HG02970 (cell line): ENCODE measurements around the gene MCTP1.
A peak's percentile ranks its signal among the peaks of the same experiment; 100 is the strongest.

Experiments used
- ATAC-seq: cut with Tn5 transposase; IDR thresholded peaks from one replicate; pipeline ENCODE4 v1.9.1; 2021; ENCODE audit warnings: mild to moderate bottlenecking, moderate library complexity, moderate number of reproducible peaks; ENCODE audit not compliant: unreplicated experiment, low FRiP score

MCTP1 gene

DNA sequence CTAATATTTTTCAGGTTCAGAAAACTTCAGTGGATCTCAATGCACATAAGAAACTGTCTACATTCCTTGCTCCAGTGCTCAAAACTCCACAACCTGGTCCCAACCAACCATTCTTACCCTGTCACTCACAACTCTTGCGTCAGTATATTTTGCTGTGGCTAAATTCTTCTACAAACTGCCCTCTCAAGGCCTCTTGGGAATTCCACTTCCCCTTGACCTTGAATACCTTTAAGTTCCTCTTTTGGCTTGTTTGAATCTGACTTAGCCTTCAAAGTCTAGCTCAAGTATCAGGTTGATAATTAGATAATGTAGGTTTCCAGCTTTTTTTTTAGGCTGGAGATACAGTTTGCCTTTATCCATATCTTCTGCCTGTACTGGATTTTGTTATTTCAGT, 538.2 kb downstream of the MCTP1 start:
- no peak for ATAC-seq

- ATAC-seq, result peak; percentile 82
Measured at GRCh38 chr5:94745786-94746730, 538.8 kb downstream of the MCTP1 start.

DNA sequence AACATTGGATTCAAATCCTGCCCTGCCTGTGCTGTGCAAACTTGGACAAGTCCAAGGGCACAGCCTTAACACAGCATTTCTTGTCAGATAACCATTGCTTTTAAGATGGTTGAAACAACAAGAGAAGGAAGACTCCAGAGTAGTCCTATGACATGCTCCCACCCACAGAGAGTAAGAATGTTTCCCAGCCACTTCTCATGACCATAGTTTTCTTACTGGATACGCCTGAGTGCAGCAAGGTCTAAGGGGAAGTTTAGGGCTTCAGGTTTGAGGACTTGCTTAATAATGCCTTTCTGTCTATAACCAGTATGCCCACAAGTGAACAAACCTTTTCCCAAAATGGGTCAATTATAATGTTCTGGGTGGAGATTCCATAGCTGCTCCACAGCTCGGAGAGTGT, 540.0 kb downstream of the MCTP1 start:
- no peak for ATAC-seq

DNA sequence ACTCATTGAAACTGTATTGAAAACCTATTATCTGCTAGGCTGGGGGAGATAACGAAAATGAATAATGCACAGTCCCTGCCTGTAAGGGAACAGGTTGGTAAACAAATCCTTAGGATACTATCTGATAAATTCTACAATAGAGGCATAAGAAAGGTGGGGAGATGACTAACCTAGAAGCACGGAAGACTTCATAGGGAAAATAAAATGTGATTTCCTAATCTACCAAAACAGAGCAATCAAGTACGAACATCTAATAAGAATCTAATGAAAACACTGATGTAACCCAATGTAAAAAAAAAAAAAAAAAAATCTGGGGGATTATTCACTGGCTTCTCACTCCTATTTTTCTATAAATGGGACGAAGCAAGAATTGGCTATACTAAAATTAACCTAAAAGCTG, 542.0 kb downstream of the MCTP1 start:
- ATAC-seq, result no peak

DNA sequence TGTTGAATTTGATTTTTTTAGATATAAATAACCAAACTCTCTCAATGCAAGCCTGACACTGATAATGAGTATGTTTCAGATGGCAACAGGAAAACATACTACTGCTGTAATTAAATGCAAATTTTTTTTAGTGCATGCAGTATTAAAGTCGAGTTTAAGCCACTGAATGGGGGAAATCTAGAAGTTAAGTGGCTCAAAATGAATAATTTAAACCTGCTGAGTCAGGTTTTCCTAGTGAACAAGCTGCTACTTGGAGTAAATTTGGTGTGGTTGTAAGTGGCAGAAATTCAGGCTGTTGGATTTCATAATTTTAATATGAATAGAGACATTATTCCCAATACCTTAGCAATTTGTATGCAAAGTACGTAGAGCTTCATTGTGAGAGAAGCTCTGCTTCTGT, 544.6 kb downstream of the MCTP1 start:
- ATAC-seq, result no peak

GRCh38 chr5:94736498-94736897, 548.4 kb downstream of the MCTP1 start:
- no peak for ATAC-seq

GRCh38 chr5:94731471-94731870, 553.4 kb downstream of the MCTP1 start:
- no peak for ATAC-seq

DNA sequence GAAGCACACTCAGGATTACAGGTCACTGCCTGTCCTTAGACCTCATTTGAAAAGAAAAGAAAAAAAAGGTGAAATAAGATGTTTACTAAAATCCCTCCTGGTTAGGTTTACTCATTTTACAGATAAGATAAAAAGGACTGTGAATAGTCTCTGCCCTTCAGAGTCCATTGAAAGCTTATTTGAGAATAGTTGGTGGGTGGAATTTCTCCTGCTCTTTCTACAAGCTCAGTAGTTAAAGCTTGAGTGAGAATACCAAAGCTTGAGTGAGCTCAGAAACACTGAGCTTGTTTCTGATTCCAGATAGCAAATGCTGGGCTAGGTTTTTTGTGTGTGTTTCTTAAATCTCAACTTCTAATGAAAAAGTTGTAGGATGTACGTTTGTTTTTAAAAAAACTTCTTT, 559.8 kb downstream of the MCTP1 start:
- no peak for ATAC-seq

GRCh38 chr5:94715768-94716167, 569.1 kb downstream of the MCTP1 start:
- ATAC-seq, result no peak

DNA sequence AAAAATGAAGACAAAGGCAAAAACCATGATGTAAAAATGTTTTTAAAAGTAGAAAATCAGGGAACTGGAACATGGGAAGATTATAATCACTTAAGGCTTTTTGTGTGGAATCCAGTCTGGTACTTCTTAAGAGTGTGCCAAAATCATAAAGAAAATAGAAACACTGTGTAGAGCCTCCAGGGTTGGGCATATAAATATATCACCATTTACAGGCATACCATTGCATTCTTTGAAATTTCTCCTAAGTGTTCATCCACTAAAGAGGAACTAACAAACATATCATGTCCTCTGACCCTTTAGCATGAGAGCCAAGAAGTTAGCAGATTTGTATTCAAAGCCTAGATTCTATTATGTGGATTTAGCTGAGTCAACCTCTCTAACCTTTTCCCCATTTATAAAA, 573.1 kb downstream of the MCTP1 start:
- no peak for ATAC-seq

DNA sequence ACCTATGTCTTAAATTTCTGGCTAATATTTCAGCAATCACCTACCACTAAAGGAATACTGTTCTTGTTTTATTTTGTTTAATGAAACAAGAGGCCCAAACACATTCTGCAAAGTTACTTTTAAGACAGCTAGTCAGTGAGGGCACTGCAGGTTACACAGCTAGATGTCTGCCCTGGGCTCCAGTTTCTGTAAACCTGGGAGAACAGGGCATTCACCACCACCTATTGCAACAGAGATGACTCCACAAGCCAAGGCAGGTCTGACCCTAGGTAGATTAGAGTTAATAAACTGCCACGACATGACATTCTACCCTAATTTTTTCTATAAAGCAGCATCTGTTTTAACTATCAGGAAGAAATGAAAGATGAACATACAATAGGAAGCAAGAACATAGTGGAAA, 575.6 kb downstream of the MCTP1 start:
- ATAC-seq, result no peak

DNA sequence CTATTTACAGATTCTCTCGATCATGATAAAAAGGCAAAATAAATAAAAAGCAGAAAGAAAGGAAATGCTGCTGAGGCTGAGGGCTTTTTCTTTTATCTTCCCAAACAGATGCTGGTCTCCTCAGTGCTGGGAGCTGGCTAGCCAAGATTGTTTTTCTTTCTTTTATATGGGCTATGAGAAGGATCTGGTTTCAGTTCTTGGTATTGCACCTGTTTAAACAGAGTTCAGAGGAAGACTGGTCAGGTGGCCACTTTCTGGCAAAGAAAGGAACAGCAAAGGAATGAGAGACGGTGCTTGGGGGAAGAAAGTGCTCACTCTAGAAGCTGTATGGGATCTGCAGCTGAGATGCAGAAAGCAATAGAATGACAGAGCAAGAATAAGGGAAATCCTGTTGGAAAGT, 577.5 kb downstream of the MCTP1 start:
- no peak for ATAC-seq

DNA sequence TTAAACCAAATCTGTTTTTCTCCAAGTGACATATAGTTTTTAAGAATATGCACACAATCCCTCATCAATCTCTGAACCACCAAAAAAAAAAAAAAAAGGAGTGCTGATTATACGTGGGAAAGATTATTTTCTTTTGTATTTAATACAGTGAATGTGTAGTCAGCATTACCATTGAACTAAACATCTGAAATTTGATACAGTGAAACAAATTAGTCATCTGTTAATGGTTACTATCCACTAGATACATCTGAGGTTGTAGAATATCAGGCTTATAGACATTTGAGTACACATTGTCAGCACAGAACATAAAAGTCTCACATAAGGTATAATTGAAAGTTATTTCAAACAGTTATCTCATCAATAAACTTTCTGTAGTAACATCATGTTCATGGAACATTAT, 579.5 kb downstream of the MCTP1 start:
- no peak for ATAC-seq

DNA sequence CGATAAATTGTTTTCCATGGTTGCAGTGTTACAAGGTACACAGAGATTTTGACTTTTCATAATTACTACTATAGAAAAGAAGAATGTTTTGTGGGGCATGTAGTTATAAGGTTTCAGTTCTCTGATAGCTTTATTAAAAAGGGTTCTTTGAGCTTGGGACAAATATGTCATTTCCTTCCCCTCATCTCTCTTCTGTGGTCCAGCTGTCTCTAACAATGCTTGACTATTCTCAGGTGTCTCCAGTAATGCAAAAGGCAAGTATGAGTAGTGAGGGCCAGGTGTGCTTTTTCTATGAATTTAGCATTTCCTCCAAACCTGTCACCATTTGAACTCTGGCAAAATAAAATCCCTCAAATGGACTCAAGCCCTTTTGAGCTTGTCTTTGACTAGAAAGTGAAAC, 582.2 kb downstream of the MCTP1 start:
- peak; percentile 69 for ATAC-seq

DNA sequence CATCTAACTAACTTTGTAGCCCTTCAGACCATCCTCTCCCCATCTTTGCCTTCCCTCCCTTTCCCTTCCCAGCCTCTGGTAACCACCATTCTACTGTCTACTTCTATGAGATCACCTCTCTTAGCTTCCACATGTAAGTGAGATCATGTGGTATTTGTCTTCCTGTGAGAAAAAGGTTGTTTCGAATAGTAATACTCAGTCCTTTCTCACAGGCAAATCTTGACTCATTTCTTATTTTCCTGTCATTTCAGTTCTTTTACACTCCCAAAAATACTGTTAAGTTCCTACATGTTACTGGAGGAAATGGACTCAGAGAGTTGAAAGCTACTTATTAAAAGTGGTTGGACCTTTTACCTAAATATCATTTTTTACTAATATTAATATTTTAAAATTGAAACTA, 584.3 kb downstream of the MCTP1 start:
- ATAC-seq, result no peak

- no peak for ATAC-seq
Measured at GRCh38 chr5:94699562-94699961, 585.3 kb downstream of the MCTP1 start.

GRCh38 chr5:94698197-94698596, 586.7 kb downstream of the MCTP1 start:
- ATAC-seq, result no peak

DNA sequence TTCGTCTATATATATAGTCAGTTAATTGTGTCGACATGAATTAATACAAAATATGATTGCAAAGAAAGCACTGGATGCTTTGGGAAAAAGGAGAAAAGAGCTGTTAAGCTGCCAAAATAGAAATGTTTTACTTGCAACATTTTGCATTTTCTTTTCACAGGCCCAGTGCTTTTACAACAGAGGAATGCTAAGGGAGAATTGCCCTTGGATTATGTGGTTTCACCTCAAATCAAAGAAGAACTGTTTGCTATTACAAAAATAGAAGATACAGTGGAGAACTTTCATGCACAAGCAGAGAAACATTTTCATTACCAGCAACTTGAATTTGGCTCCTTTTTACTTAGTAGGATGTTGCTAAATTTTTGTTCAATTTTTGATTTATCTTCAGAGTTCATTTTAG, 590.2 kb downstream of the MCTP1 start:
- no peak for ATAC-seq

DNA sequence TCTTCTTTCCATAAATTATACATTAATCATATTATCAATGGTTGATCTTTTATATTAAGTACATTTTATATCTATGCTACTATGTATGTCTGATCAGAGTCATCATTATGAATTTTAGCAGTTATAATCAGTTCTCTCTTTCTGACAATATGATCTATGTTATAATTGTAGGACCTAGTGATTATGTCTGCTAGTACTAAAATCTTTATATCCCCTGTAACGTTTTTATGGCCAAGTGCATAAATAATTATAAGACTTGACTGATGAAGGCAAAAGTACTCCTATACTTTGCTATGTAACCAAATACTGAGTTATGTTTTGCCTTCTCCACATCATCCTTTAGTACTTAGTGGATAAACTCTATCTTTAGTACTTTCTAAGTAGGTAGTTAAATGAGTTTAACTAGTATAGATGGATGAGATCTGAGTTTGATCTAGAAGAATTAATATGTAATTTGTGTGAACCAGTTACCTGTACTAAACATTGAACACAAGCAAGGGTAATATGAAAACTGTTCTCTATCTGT, 591.0 kb downstream of the MCTP1 start:
- ATAC-seq, result no peak

- ATAC-seq, result no peak
Measured at GRCh38 chr5:94693043-94693822, 591.7 kb downstream of the MCTP1 start.

DNA sequence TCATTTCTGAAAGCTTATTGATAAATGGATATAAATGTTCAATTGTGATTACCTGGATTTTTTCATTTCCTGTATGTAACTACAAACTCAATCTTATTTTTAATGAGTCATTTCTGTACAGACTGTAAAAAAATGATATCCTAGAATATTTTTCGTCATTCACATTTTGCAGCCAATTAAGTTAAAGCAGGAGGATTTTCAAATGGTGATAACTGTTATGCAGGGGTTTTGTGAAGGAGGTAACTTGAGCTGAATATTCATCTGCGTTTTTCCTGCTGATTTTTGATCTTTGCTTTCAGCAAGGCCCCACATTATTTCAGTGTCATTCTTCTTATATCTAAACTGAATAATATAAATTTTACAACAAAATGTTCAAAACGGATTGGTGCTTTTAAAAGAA, 592.3 kb downstream of the MCTP1 start:
- ATAC-seq, result no peak
